Measurements from ENCODE around the gene KRT6A.

GRCh38 chr12:52527121-52527800 is 34.2 kb upstream of the KRT6A start:
- TF ChIP-seq CTCF (IDR thresholded peaks at IDR 0.05; ENCODE audit: low read depth, low read length, poor library complexity, severe bottlenecking) (no peak), EZH2phosphoT487 (IDR thresholded peaks at IDR 0.05; ENCODE audit: borderline replicate concordance, low read length) (no peak)
